Thyroid gland (tissue), 4 donors: ENCODE data around the gene IZUMO1.

Source experiments
- POLR2A ChIP-seq, 2 donors: fragments of 450-650 bp; IDR thresholded peaks; one replicate each; pipeline ENCODE4 v1.6.1; 2017; ENCODE audit warnings: antibody characterized with exemption in 2 of 2, mild to moderate bottlenecking in 2 of 2, moderate library complexity in 1 of 2
- TF ChIP-seq, protein P1 (sequence below), 6 experiments: fragments of 200-600 bp in 3 of 6; fragments of 450-650 bp in 3 of 6; sonication (generic) in 3 of 6; IDR thresholded peaks; one replicate each; pipeline ENCODE4 v1.5.1; 2016 to 2019; ENCODE audit warnings: antibody characterized with exemption in 6 of 6, mild to moderate bottlenecking in 2 of 6, inconsistent platforms in 1 of 6, moderate library complexity in 1 of 6

GRCh38 chr19:48695743-48696352, 50.9 kb downstream of the IZUMO1 start, which contains the start of gene FUT2:
- TF ChIP-seq, protein P1, sequence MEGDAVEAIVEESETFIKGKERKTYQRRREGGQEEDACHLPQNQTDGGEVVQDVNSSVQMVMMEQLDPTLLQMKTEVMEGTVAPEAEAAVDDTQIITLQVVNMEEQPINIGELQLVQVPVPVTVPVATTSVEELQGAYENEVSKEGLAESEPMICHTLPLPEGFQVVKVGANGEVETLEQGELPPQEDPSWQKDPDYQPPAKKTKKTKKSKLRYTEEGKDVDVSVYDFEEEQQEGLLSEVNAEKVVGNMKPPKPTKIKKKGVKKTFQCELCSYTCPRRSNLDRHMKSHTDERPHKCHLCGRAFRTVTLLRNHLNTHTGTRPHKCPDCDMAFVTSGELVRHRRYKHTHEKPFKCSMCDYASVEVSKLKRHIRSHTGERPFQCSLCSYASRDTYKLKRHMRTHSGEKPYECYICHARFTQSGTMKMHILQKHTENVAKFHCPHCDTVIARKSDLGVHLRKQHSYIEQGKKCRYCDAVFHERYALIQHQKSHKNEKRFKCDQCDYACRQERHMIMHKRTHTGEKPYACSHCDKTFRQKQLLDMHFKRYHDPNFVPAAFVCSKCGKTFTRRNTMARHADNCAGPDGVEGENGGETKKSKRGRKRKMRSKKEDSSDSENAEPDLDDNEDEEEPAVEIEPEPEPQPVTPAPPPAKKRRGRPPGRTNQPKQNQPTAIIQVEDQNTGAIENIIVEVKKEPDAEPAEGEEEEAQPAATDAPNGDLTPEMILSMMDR (IDR thresholded peaks at IDR 0.05): no peak
- no peak for TF ChIP-seq POLR2A (IDR thresholded peaks at IDR 0.05)
